ENCODE results near the gene CFAP251. TPM values are rescaled to one million over a fixed set of nuclear protein-coding genes. Genes with fewer than 3 reads are reported as not detected.

Gene CFAP251
- total RNA-seq, 1 experiment from 2014 or later = 23.5 TPM

GRCh38 chr12:122048151-122048550 lies 129.8 kb downstream of the CFAP251 start:
- BruUV-seq (replicated peaks) = no TSS peak
- no peaks in the 10 kb centered on the region for H3K4me1 Mint-ChIP-seq (ENCODE audit: insufficient read depth, unreplicated experiment)
- H3K27me3 Mint-ChIP-seq (ENCODE audit: insufficient read depth, unreplicated experiment) = no peaks in the 10 kb centered on the region
- peaks cover 64% of the 10 kb centered on the region for H3K36me3 Mint-ChIP-seq (ENCODE audit: insufficient read depth, unreplicated experiment)
- intact Hi-C loops (cut with micrococcal nuclease) = no loop called here
- no peak overlapping the region for H3K27ac Mint-ChIP-seq (ENCODE audit: low read depth, unreplicated experiment)
- ChIA-PET CTCF (interaction anchor here (0.6 to 5.5 kb wide), 2 partner anchors 75 to 616 kb away, joined by 4 to 40 read pairs; no protein-coding TSS in a partner anchor), POLR2A (interaction anchor here (0.7 to 1.3 kb wide), 3 partner anchors 49 to 159 kb away, joined by 3 to 4 read pairs (median 3); partner anchors contain the start of gene PSMD9)
- no peaks in the 10 kb centered on the region for H3K9me3 Mint-ChIP-seq (ENCODE audit: unreplicated experiment)
- DNase-seq (ENCODE audit: unreplicated experiment) = no peak
- H3K4me3 Mint-ChIP-seq (ENCODE audit: unreplicated experiment) = no peak overlapping the region
- TF ChIP-seq CTCF (IDR thresholded peaks at IDR 0.05; ENCODE audit: unreplicated experiment) = no peak

- no peaks in the 10 kb centered on the region for H3K4me1 Mint-ChIP-seq (ENCODE audit: insufficient read depth, unreplicated experiment)
- TF ChIP-seq CTCF (IDR thresholded peaks at IDR 0.05; ENCODE audit: unreplicated experiment) = no peak
- CTCF ChIA-PET = interaction anchor here (0.9 to 5.5 kb wide), 2 partner anchors 73 to 146 kb away, joined by 3 to 40 read pairs; no protein-coding TSS in a partner anchor
- no TSS peak for BruUV-seq (replicated peaks)
- POLR2A ChIA-PET = interaction anchor here (0.6 to 1.0 kb wide), 2 partner anchors 20 to 99 kb away, joined by 3 to 4 read pairs; no protein-coding TSS in a partner anchor
- no peak overlapping the region for H3K4me3 Mint-ChIP-seq (ENCODE audit: unreplicated experiment)
- no peaks in the 10 kb centered on the region for H3K9me3 Mint-ChIP-seq (ENCODE audit: unreplicated experiment)
- DNase-seq (ENCODE audit: unreplicated experiment) = no peak
- intact Hi-C loops (cut with micrococcal nuclease) = no loop called here
- no peak overlapping the region for H3K27ac Mint-ChIP-seq (ENCODE audit: low read depth, unreplicated experiment)
- H3K36me3 Mint-ChIP-seq (ENCODE audit: insufficient read depth, unreplicated experiment) = peaks cover 56% of the 10 kb centered on the region
- no peaks in the 10 kb centered on the region for H3K27me3 Mint-ChIP-seq (ENCODE audit: insufficient read depth, unreplicated experiment)
Measured at GRCh38 chr12:122049827-122050226, 131.4 kb downstream of the CFAP251 start.

GRCh38 chr12:122050706-122051105 lies 132.3 kb downstream of the CFAP251 start:
- ChIA-PET POLR2A (interaction anchor here (0.6 kb wide), 1 partner anchor 102 kb away, joined by 3 read pairs; no protein-coding TSS in a partner anchor), CTCF (interaction anchor here (0.7 to 5.5 kb wide), 6 partner anchors 20 to 305 kb away, joined by 3 to 40 read pairs (median 4); no protein-coding TSS in a partner anchor)
- no peak for DNase-seq (ENCODE audit: unreplicated experiment)
- intact Hi-C loops (cut with micrococcal nuclease) = no loop called here
- no TSS peak for BruUV-seq (replicated peaks)
- Mint-ChIP-seq H3K9me3 (ENCODE audit: unreplicated experiment) (no peaks in the 10 kb centered on the region), H3K27me3 (ENCODE audit: insufficient read depth, unreplicated experiment) (no peaks in the 10 kb centered on the region), H3K27ac (ENCODE audit: low read depth, unreplicated experiment) (no peak overlapping the region), H3K36me3 (ENCODE audit: insufficient read depth, unreplicated experiment) (peaks cover 57% of the 10 kb centered on the region), H3K4me1 (ENCODE audit: insufficient read depth, unreplicated experiment) (no peaks in the 10 kb centered on the region), H3K4me3 (ENCODE audit: unreplicated experiment) (no peak overlapping the region)
- TF ChIP-seq CTCF (IDR thresholded peaks at IDR 0.05; ENCODE audit: unreplicated experiment) = no peak

- ChIA-PET CTCF (interaction anchor here (0.7 to 5.5 kb wide), 6 partner anchors 20 to 305 kb away, joined by 3 to 40 read pairs (median 5); no protein-coding TSS in a partner anchor), POLR2A (interaction anchor here (0.6 kb wide), 2 partner anchors 70 to 102 kb away, joined by 3 read pairs; no protein-coding TSS in a partner anchor)
- Mint-ChIP-seq H3K27me3 (ENCODE audit: insufficient read depth, unreplicated experiment) (no peaks in the 10 kb centered on the region), H3K27ac (ENCODE audit: low read depth, unreplicated experiment) (no peak overlapping the region), H3K9me3 (ENCODE audit: unreplicated experiment) (no peaks in the 10 kb centered on the region), H3K36me3 (ENCODE audit: insufficient read depth, unreplicated experiment) (peaks cover 56% of the 10 kb centered on the region), H3K4me1 (ENCODE audit: insufficient read depth, unreplicated experiment) (no peaks in the 10 kb centered on the region), H3K4me3 (ENCODE audit: unreplicated experiment) (no peak overlapping the region)
- DNase-seq (ENCODE audit: unreplicated experiment) = no peak
- intact Hi-C loops (cut with micrococcal nuclease) = no loop called here
- TF ChIP-seq CTCF (IDR thresholded peaks at IDR 0.05; ENCODE audit: unreplicated experiment) = no peak
- BruUV-seq (replicated peaks) = no TSS peak
Measured at GRCh38 chr12:122051231-122051876, 133.0 kb downstream of the CFAP251 start.
